ENCODE results near the gene BNIP2. TPM values are rescaled to one million over a fixed set of nuclear protein-coding genes. Genes with fewer than 3 reads are reported as not detected.
"Not testable (repeated sequence)": the region's sequence is repeated elsewhere in the genome, so short reads cannot be mapped to it uniquely, and the experiment has no call there.

Gene BNIP2
- total RNA-seq, 1 donor from 2014 or later = 64.6 TPM

- peaks cover 14% of the 10 kb centered on the region for H3K36me3 Mint-ChIP-seq (ENCODE audit: unreplicated experiment)
- no peak for TF ChIP-seq CTCF (IDR thresholded peaks at IDR 0.05)
- no peaks in the 10 kb centered on the region for H3K9me3 Mint-ChIP-seq (ENCODE audit: unreplicated experiment)
- no peaks in the 10 kb centered on the region for H3K27me3 Mint-ChIP-seq (ENCODE audit: unreplicated experiment)
- peaks cover 1% of the 10 kb centered on the region for H3K4me1 Mint-ChIP-seq (ENCODE audit: unreplicated experiment)
- H3K27ac Mint-ChIP-seq (ENCODE audit: unreplicated experiment) = no peak overlapping the region
- H3K4me3 Mint-ChIP-seq (ENCODE audit: unreplicated experiment) = no peak overlapping the region
- DNase-seq (ENCODE audit: extremely low spot score, unreplicated experiment) = no peak
Observed at GRCh38 chr15:59644756-59645155, 44.4 kb downstream of the BNIP2 start.

- Mint-ChIP-seq H3K4me3 (ENCODE audit: unreplicated experiment) (no peak overlapping the region), H3K9me3 (ENCODE audit: unreplicated experiment) (no peaks in the 10 kb centered on the region), H3K36me3 (ENCODE audit: unreplicated experiment) (peaks cover 20% of the 10 kb centered on the region), H3K27me3 (ENCODE audit: unreplicated experiment) (no peaks in the 10 kb centered on the region), H3K27ac (ENCODE audit: unreplicated experiment) (no peak overlapping the region), H3K4me1 (ENCODE audit: unreplicated experiment) (no peaks in the 10 kb centered on the region)
- DNase-seq (ENCODE audit: extremely low spot score, unreplicated experiment) = no peak
- peak; percentile 40 for TF ChIP-seq CTCF (IDR thresholded peaks at IDR 0.05)
Observed at GRCh38 chr15:59642351-59642750, 46.8 kb downstream of the BNIP2 start.

- H3K4me1 Mint-ChIP-seq (ENCODE audit: unreplicated experiment); H3K27me3 Mint-ChIP-seq (ENCODE audit: unreplicated experiment); DNase-seq (ENCODE audit: extremely low spot score, unreplicated experiment); H3K27ac Mint-ChIP-seq (ENCODE audit: unreplicated experiment); H3K4me3 Mint-ChIP-seq (ENCODE audit: unreplicated experiment); H3K9me3 Mint-ChIP-seq (ENCODE audit: unreplicated experiment): not testable (repeated sequence)
- TF ChIP-seq CTCF (IDR thresholded peaks at IDR 0.05) = peak; percentile 23
- H3K36me3 Mint-ChIP-seq (ENCODE audit: unreplicated experiment) = peaks cover 19% of the 10 kb centered on the region
Observed at GRCh38 chr15:59637507-59637906, 51.6 kb downstream of the BNIP2 start.

- no peak for TF ChIP-seq CTCF (IDR thresholded peaks at IDR 0.05)
- DNase-seq (ENCODE audit: extremely low spot score, unreplicated experiment) = no peak
- Mint-ChIP-seq H3K27me3 (ENCODE audit: unreplicated experiment) (peaks cover 4% of the 10 kb centered on the region), H3K9me3 (ENCODE audit: unreplicated experiment) (no peaks in the 10 kb centered on the region), H3K4me1 (ENCODE audit: unreplicated experiment) (no peaks in the 10 kb centered on the region), H3K27ac (ENCODE audit: unreplicated experiment) (no peak overlapping the region), H3K4me3 (ENCODE audit: unreplicated experiment) (no peak overlapping the region), H3K36me3 (ENCODE audit: unreplicated experiment) (peaks cover 17% of the 10 kb centered on the region)
Observed at GRCh38 chr15:59636184-59636583, 52.9 kb downstream of the BNIP2 start.

GRCh38 chr15:59632714-59633113 is 56.4 kb downstream of the BNIP2 start:
- TF ChIP-seq CTCF (IDR thresholded peaks at IDR 0.05) = peak; percentile 33
- no peak overlapping the region for H3K4me3 Mint-ChIP-seq (ENCODE audit: unreplicated experiment)
- no peak overlapping the region for H3K27ac Mint-ChIP-seq (ENCODE audit: unreplicated experiment)
- peaks cover 13% of the 10 kb centered on the region for H3K36me3 Mint-ChIP-seq (ENCODE audit: unreplicated experiment)
- no peaks in the 10 kb centered on the region for H3K9me3 Mint-ChIP-seq (ENCODE audit: unreplicated experiment)
- peaks cover 4% of the 10 kb centered on the region for H3K27me3 Mint-ChIP-seq (ENCODE audit: unreplicated experiment)
- no peak for DNase-seq (ENCODE audit: extremely low spot score, unreplicated experiment)
- no peaks in the 10 kb centered on the region for H3K4me1 Mint-ChIP-seq (ENCODE audit: unreplicated experiment)

Data from osteocyte (in vitro differentiated cells).